Activated CD4-positive, alpha-beta memory T cell treated with anti-CD3 and anti-CD28 coated beads for 36 hours (primary cell): ENCODE results near the gene KCNG3. TPM values are rescaled to one million over a fixed set of nuclear protein-coding genes. Genes with fewer than 3 reads are reported as not detected.
A peak's percentile ranks its signal among the peaks of the same experiment; 100 is the strongest.

Experiments used
- CTCF ChIA-PET: fragments of 350-600 bp; sonication (Branson Sonifier 250); formaldehyde crosslinking; loops from one replicate; lab custom pipeline; 2021; ENCODE audit warnings: antibody characterized with exemption, inconsistent platforms; lab: Charles Lee
- POLR2A ChIA-PET: fragments of 350-600 bp; sonication (Branson Sonifier 250); formaldehyde crosslinking; loops from one replicate; lab custom pipeline; 2021; ENCODE audit warnings: antibody characterized with exemption; lab: Charles Lee
- DNase-seq: peaks from one replicate; pipeline ENCODE4 v3.0.0-alpha.2; 2020
- H3K27ac Mint-ChIP-seq: one replicate; pipeline ENCODE4 v1.8.0; 2021; ENCODE audit warnings: mixed read lengths
- H3K27me3 Mint-ChIP-seq: one replicate; pipeline ENCODE4 v1.8.0; 2021; ENCODE audit warnings: mixed read lengths
- H3K36me3 Mint-ChIP-seq: one replicate; pipeline ENCODE4 v1.8.0; 2021; ENCODE audit warnings: mixed read lengths
- H3K4me1 Mint-ChIP-seq: one replicate; pipeline ENCODE4 v1.8.0; 2021; ENCODE audit warnings: low read depth, mixed read lengths
- H3K4me3 Mint-ChIP-seq: one replicate; pipeline ENCODE4 v1.8.0; 2021; ENCODE audit warnings: mild to moderate bottlenecking, mixed read lengths
- H3K9me3 Mint-ChIP-seq: one replicate; pipeline ENCODE4 v1.8.0; 2021; ENCODE audit warnings: mixed read lengths
- intact Hi-C: fragments of 100-400 bp; cut with micrococcal nuclease; formaldehyde crosslinking; loops from one replicate; pipeline ENCODE4 v1.15.1; 2023
- total RNA-seq, 2 experiments: library from RNA; stranded (reverse); gene quantifications; one replicate each; pipeline ENCODE4 v1.2.3, GENCODE V29; 2021

KCNG3 gene
- total RNA-seq, 2 experiments from 2014 or later = not detected

GRCh38 chr2:42504364-42505230, 10.8 kb upstream of the KCNG3 start:
- no peak overlapping the region for H3K27ac Mint-ChIP-seq

GRCh38 chr2:42503291-42503690, 9.5 kb upstream of the KCNG3 start:
- POLR2A ChIA-PET = no interaction called here
- CTCF ChIA-PET = interaction anchor here (1.0 kb wide), 1 partner anchor 8 kb away, joined by 4 read pairs; no protein-coding TSS in a partner anchor
- intact Hi-C loops = no loop called here

More at GRCh38 chr2:42504364-42505230, 10.8 kb upstream of the KCNG3 start:
- Mint-ChIP-seq H3K27me3 (peaks cover 2% of the 10 kb centered on the region), H3K4me1 (peaks cover 2% of the 10 kb centered on the region), H3K4me3 (no peak overlapping the region), H3K36me3 (no peaks in the 10 kb centered on the region), H3K9me3 (no peaks in the 10 kb centered on the region)
- intact Hi-C loops = no loop called here
- DNase-seq = no peak
- POLR2A ChIA-PET = no interaction called here
- CTCF ChIA-PET = interaction anchor here (0.6 to 1.2 kb wide), 2 partner anchors 151 to 159 kb away, joined by 3 to 4 read pairs; no protein-coding TSS in a partner anchor

GRCh38 chr2:42498497-42498896, 4.7 kb upstream of the KCNG3 start:
- intact Hi-C loops = loop anchor here (10.0 kb wide), 2 partner anchors 296 to 394 kb away; partner anchors contain the start of gene HAAO
- Mint-ChIP-seq H3K27me3 (peaks cover 9% of the 10 kb centered on the region), H3K9me3 (no peaks in the 10 kb centered on the region), H3K4me3 (no peak overlapping the region), H3K27ac (no peak overlapping the region), H3K4me1 (peaks cover 4% of the 10 kb centered on the region), H3K36me3 (no peaks in the 10 kb centered on the region)
- POLR2A ChIA-PET = no interaction called here
- CTCF ChIA-PET = interaction anchor here (2.1 kb wide), 1 partner anchor 165 kb away, joined by 12 read pairs; no protein-coding TSS in a partner anchor
- DNase-seq = no peak

More at GRCh38 chr2:42503291-42503690, 9.5 kb upstream of the KCNG3 start:
- H3K27me3 Mint-ChIP-seq = peaks cover 2% of the 10 kb centered on the region
- DNase-seq = no peak
- H3K4me3 Mint-ChIP-seq = no peak overlapping the region
- H3K9me3 Mint-ChIP-seq = no peaks in the 10 kb centered on the region
- H3K36me3 Mint-ChIP-seq = no peaks in the 10 kb centered on the region
- no peak overlapping the region for H3K27ac Mint-ChIP-seq
- peaks cover 2% of the 10 kb centered on the region for H3K4me1 Mint-ChIP-seq

- Mint-ChIP-seq H3K27me3 (peaks cover 22% of the 10 kb centered on the region), H3K9me3 (no peaks in the 10 kb centered on the region), H3K4me3 (no peak overlapping the region), H3K27ac (no peak overlapping the region), H3K4me1 (peaks cover 7% of the 10 kb centered on the region), H3K36me3 (no peaks in the 10 kb centered on the region)
- POLR2A ChIA-PET = no interaction called here
- no peak for DNase-seq
- intact Hi-C loops = loop anchor here (1.0 to 10.0 kb wide), 5 partner anchors 135 to 391 kb away; partner anchors contain the start of genes COX7A2L and HAAO
- CTCF ChIA-PET = interaction anchor here (0.7 to 2.0 kb wide), 6 partner anchors 8 to 256 kb away, joined by 3 to 6 read pairs (median 4); no protein-coding TSS in a partner anchor
These were observed 1.8 kb upstream of the KCNG3 start for GRCh38 chr2:42495611-42496010.

GRCh38 chr2:42495234-42495581, 1.4 kb upstream of the KCNG3 start:
- H3K27ac Mint-ChIP-seq = no peak overlapping the region
- H3K9me3 Mint-ChIP-seq = no peaks in the 10 kb centered on the region
- intact Hi-C loops = loop anchor here (1.0 to 10.0 kb wide), 5 partner anchors 134 to 390 kb away; partner anchors contain the start of genes COX7A2L and HAAO
- no peak for DNase-seq
- H3K4me3 Mint-ChIP-seq = peak overlapping the region; percentile 72
- no peaks in the 10 kb centered on the region for H3K36me3 Mint-ChIP-seq
- H3K27me3 Mint-ChIP-seq = peaks cover 22% of the 10 kb centered on the region
- POLR2A ChIA-PET = no interaction called here
- CTCF ChIA-PET = interaction anchor here (0.7 to 2.0 kb wide), 5 partner anchors 8 to 257 kb away, joined by 3 to 6 read pairs (median 4); no protein-coding TSS in a partner anchor
- H3K4me1 Mint-ChIP-seq = peaks cover 7% of the 10 kb centered on the region

- Mint-ChIP-seq H3K27me3 (peaks cover 22% of the 10 kb centered on the region), H3K4me1 (peaks cover 7% of the 10 kb centered on the region)
- POLR2A ChIA-PET = no interaction called here
These were observed 812 bp upstream of the KCNG3 start for GRCh38 chr2:42494355-42495233.

GRCh38 chr2:42492691-42493467, 903 bp downstream of the KCNG3 start:
- peak overlapping the region; percentile 49 for H3K4me3 Mint-ChIP-seq
- CTCF ChIA-PET = interaction anchor here (0.6 to 1.7 kb wide), 2 partner anchors 21 to 170 kb away, joined by 5 to 11 read pairs; no protein-coding TSS in a partner anchor
- peak; percentile 46 for DNase-seq
- no peak overlapping the region for H3K27ac Mint-ChIP-seq
- peaks cover 7% of the 10 kb centered on the region for H3K4me1 Mint-ChIP-seq
- no peaks in the 10 kb centered on the region for H3K36me3 Mint-ChIP-seq
- no peaks in the 10 kb centered on the region for H3K9me3 Mint-ChIP-seq
- POLR2A ChIA-PET = no interaction called here
- H3K27me3 Mint-ChIP-seq = peaks cover 22% of the 10 kb centered on the region
- intact Hi-C loops = loop anchor here (10.0 kb wide), 2 partner anchors 302 to 388 kb away; partner anchors contain the start of gene HAAO

More at GRCh38 chr2:42494355-42495233, 812 bp upstream of the KCNG3 start:
- H3K4me3 Mint-ChIP-seq = peak overlapping the region; percentile 72
- intact Hi-C loops = loop anchor here (1.0 to 10.0 kb wide), 5 partner anchors 134 to 390 kb away; partner anchors contain the start of genes COX7A2L and HAAO
- CTCF ChIA-PET = interaction anchor here (0.7 to 1.7 kb wide), 5 partner anchors 9 to 317 kb away, joined by 3 to 11 read pairs (median 4); no protein-coding TSS in a partner anchor
- H3K9me3 Mint-ChIP-seq = no peaks in the 10 kb centered on the region
- no peaks in the 10 kb centered on the region for H3K36me3 Mint-ChIP-seq
- peak; percentile 85 for DNase-seq
- no peak overlapping the region for H3K27ac Mint-ChIP-seq

GRCh38 chr2:42488297-42488696, 5.5 kb downstream of the KCNG3 start:
- Mint-ChIP-seq H3K36me3 (no peaks in the 10 kb centered on the region), H3K27me3 (peaks cover 13% of the 10 kb centered on the region), H3K27ac (no peak overlapping the region), H3K9me3 (no peaks in the 10 kb centered on the region), H3K4me3 (no peak overlapping the region), H3K4me1 (peaks cover 3% of the 10 kb centered on the region)
- CTCF ChIA-PET = no interaction called here
- intact Hi-C loops = no loop called here
- no peak for DNase-seq
- POLR2A ChIA-PET = no interaction called here

GRCh38 chr2:42486145-42486906, 7.5 kb downstream of the KCNG3 start:
- no peaks in the 10 kb centered on the region for H3K27me3 Mint-ChIP-seq

GRCh38 chr2:42480402-42480801, 13.4 kb downstream of the KCNG3 start:
- H3K27ac Mint-ChIP-seq = no peak overlapping the region
- H3K9me3 Mint-ChIP-seq = no peaks in the 10 kb centered on the region
- DNase-seq = no peak
- H3K27me3 Mint-ChIP-seq = no peaks in the 10 kb centered on the region
- H3K36me3 Mint-ChIP-seq = no peaks in the 10 kb centered on the region
- POLR2A ChIA-PET = no interaction called here
- intact Hi-C loops = no loop called here
- no peak overlapping the region for H3K4me3 Mint-ChIP-seq
- no peaks in the 10 kb centered on the region for H3K4me1 Mint-ChIP-seq
- CTCF ChIA-PET = no interaction called here

More at GRCh38 chr2:42486145-42486906, 7.5 kb downstream of the KCNG3 start:
- no peaks in the 10 kb centered on the region for H3K36me3 Mint-ChIP-seq
- no peak for DNase-seq
- CTCF ChIA-PET = interaction anchor here (1.4 kb wide), 1 partner anchor 10 kb away, joined by 3 read pairs; no protein-coding TSS in a partner anchor
- H3K9me3 Mint-ChIP-seq = no peaks in the 10 kb centered on the region
- H3K27ac Mint-ChIP-seq = no peak overlapping the region
- no peak overlapping the region for H3K4me3 Mint-ChIP-seq
- POLR2A ChIA-PET = no interaction called here
- no peaks in the 10 kb centered on the region for H3K4me1 Mint-ChIP-seq
- intact Hi-C loops = no loop called here
